HepG2 (cell line): ENCODE data around the gene PSMC3IP. TPM values are rescaled to one million over a fixed set of nuclear protein-coding genes. Genes with fewer than 3 reads are reported as not detected.
A peak's percentile ranks its signal among the peaks of the same experiment; 100 is the strongest.

ENCODE experiments used
- ARNTL ChIP-seq: sonication (generic); formaldehyde crosslinking; IDR thresholded peaks from 2 replicates; pipeline ENCODE4 v1.4.0; 2020; ENCODE audit warnings: mild to moderate bottlenecking, missing genetic modification reagents
- CEBPZ ChIP-seq: IDR thresholded peaks from 2 replicates; pipeline ENCODE4 v1.6.1; 2012; ENCODE audit warnings: low read length, improper control_type of control experiment
- DNMT1 ChIP-seq: sonication (generic); formaldehyde crosslinking; IDR thresholded peaks from 2 replicates; pipeline ENCODE4 v1.5.1; 2020; ENCODE audit warnings: mild to moderate bottlenecking, missing genetic modification reagents
- GFI1 ChIP-seq: sonication (generic); formaldehyde crosslinking; IDR thresholded peaks from 2 replicates; pipeline ENCODE4 v1.5.0; 2020; ENCODE audit warnings: missing genetic modification reagents, mild to moderate bottlenecking, borderline replicate concordance
- HMGXB4 ChIP-seq, 2 experiments: sonication (generic) in 1 of 2; formaldehyde crosslinking in 1 of 2; IDR thresholded peaks; 2 replicates each; pipeline versions ENCODE4 v1.4.0 to v1.6.1; 2018 to 2020; ENCODE audit warnings: missing genetic modification reagents in 2 of 2, borderline replicate concordance in 1 of 2, low read depth in 1 of 2, mild to moderate bottlenecking in 1 of 2, missing biosample characterization in 1 of 2
- IRX3 ChIP-seq: sonication (generic); formaldehyde crosslinking; IDR thresholded peaks from 2 replicates; pipeline ENCODE4 v1.8.1; 2023; ENCODE audit warnings: mild to moderate bottlenecking, low read depth, missing genetic modification reagents, borderline replicate concordance
- MAFK ChIP-seq, 2 experiments: IDR thresholded peaks in 1 of 2; conservative IDR thresholded peaks in 1 of 2; 2 replicates each; pipeline ENCODE4 v1.6.1; 2011; ENCODE audit warnings: improper control_type of control experiment in 2 of 2, low read length in 2 of 2
- MTA3 ChIP-seq: sonication (generic); formaldehyde crosslinking; IDR thresholded peaks from 2 replicates; pipeline ENCODE4 v1.4.0; 2020; ENCODE audit warnings: missing genetic modification reagents
- MXI1 ChIP-seq: IDR thresholded peaks from 3 replicates; pipeline ENCODE4 v1.6.1; 2012; ENCODE audit warnings: low read depth, low read length, inconsistent platforms, borderline replicate concordance
- POLR2G ChIP-seq: fragments of 200-400 bp; formaldehyde crosslinking; IDR thresholded peaks from 2 replicates; pipeline ENCODE4 v1.6.1; 2018; ENCODE audit warnings: mild to moderate bottlenecking, low read depth, low read length, moderate library complexity
- RARG ChIP-seq: sonication (generic); formaldehyde crosslinking; IDR thresholded peaks from 2 replicates; pipeline ENCODE4 v1.4.0; 2020; ENCODE audit warnings: low read depth, mild to moderate bottlenecking, missing genetic modification reagents
- SAP130 ChIP-seq: IDR thresholded peaks from 2 replicates; pipeline ENCODE4 v1.6.1; 2016; ENCODE audit warnings: low read depth
- SP4 ChIP-seq: sonication (generic); formaldehyde crosslinking; IDR thresholded peaks from 2 replicates; pipeline ENCODE4 v1.8.1; 2023; ENCODE audit warnings: mild to moderate bottlenecking, missing genetic modification reagents
- ZBTB10 ChIP-seq: sonication (generic); formaldehyde crosslinking; IDR thresholded peaks from 2 replicates; pipeline ENCODE4 v1.4.0; 2020; ENCODE audit warnings: missing genetic modification reagents, borderline replicate concordance
- ZBTB20 ChIP-seq: sonication (generic); formaldehyde crosslinking; IDR thresholded peaks from 2 replicates; pipeline ENCODE4 v1.8.1; 2023; ENCODE audit warnings: missing genetic modification reagents, low read depth, mild to moderate bottlenecking, borderline replicate concordance
- ZFP37 ChIP-seq: sonication (generic); formaldehyde crosslinking; IDR thresholded peaks from 2 replicates; pipeline ENCODE4 v1.4.0; 2020; ENCODE audit warnings: missing genetic modification reagents, borderline replicate concordance
- ZKSCAN5 ChIP-seq: sonication (generic); formaldehyde crosslinking; IDR thresholded peaks from 2 replicates; pipeline ENCODE4 v1.5.1; 2020; ENCODE audit warnings: mild to moderate bottlenecking, missing genetic modification reagents
- ZNF17 ChIP-seq: sonication (generic); formaldehyde crosslinking; IDR thresholded peaks from 2 replicates; pipeline ENCODE4 v1.5.0; 2020; ENCODE audit warnings: mild to moderate bottlenecking, missing genetic modification reagents
- ZNF329 ChIP-seq: sonication (generic); formaldehyde crosslinking; IDR thresholded peaks from 2 replicates; pipeline ENCODE4 v1.9.0; 2021; ENCODE audit warnings: low read depth, mild to moderate bottlenecking, missing genetic modification reagents
- ZNF331 ChIP-seq: sonication (generic); formaldehyde crosslinking; IDR thresholded peaks from 2 replicates; pipeline ENCODE4 v1.4.0; 2020; ENCODE audit warnings: missing genetic modification reagents
- ZNF788 ChIP-seq: sonication (generic); formaldehyde crosslinking; IDR thresholded peaks from 2 replicates; pipeline ENCODE4 v1.5.0; 2020; ENCODE audit warnings: mild to moderate bottlenecking, missing genetic modification reagents, borderline replicate concordance
- polyA plus RNA-seq, 8 experiments: library from polyadenylated mRNA; depleted of rRNA in 3 of 8; stranded (reverse) in 7 of 8; unstranded in 1 of 8; fragments of >200 nt; fragmentation: Illumina TruSeq in 4 of 8; extraction: Trizol in 4 of 8; gene quantifications; 2 replicates each; pipeline versions ENCODE4 v1.2.1 to v1.2.3, GENCODE V29; 2011 to 2016; ENCODE audit warnings: low read depth in 4 of 8, missing spikeins in 1 of 8, mixed read lengths in 1 of 8; ENCODE audit not compliant: insufficient read depth in 1 of 8
- total RNA-seq, 5 experiments: library from RNA; depleted of rRNA; stranded (reverse); fragments of >200 nt; fragmentation: Illumina TruSeq; extraction: Trizol; gene quantifications; 2 replicates each; pipeline ENCODE4 v1.2.3, GENCODE V29; 2016; ENCODE audit warnings: low read depth in 1 of 5

PSMC3IP gene
- total and polyA plus RNA-seq, 2 of the 13 experiments (the other 11 are each of a cell fraction or from before 2014, with no cell fraction given): 6.5 to 22.4 TPM

GRCh38 chr17:42531455-42532354, 45.8 kb downstream of the PSMC3IP start (continued):
- 0 out of 2 replicates have a peak, but pooled peaks have one; percentile 62 for TF ChIP-seq ZBTB10 (CRISPR knock-in tag)
- TF ChIP-seq ZNF331 (CRISPR knock-in tag): no peak; the same call in 1 of the 2 replicates
- peak; percentile 60; the same call in 1 of the 3 replicates for TF ChIP-seq MXI1
- TF ChIP-seq DNMT1 (CRISPR knock-in tag): no peak; the same call in 1 of the 2 replicates
- TF ChIP-seq POLR2G: peak; percentile 65; the same call in 1 of the 2 replicates
- TF ChIP-seq ZNF329 (CRISPR knock-in tag): 0 out of 2 replicates have a peak, but pooled peaks have one; percentile 22
- no peak for TF ChIP-seq CEBPZ
- peak; percentile 57 to 70; a peak in 3 of 4 replicates for TF ChIP-seq HMGXB4 (CRISPR knock-in tag; IDR thresholded peaks at IDR 0.05; ENCODE audit: borderline replicate concordance in 1 of 2, low read depth in 1 of 2)
- TF ChIP-seq ZKSCAN5 (CRISPR knock-in tag): no peak
- no peak for TF ChIP-seq MTA3 (CRISPR knock-in tag)
- TF ChIP-seq ARNTL (CRISPR knock-in tag): no peak
- peak; percentile 42; the same call in 1 of the 2 replicates for TF ChIP-seq ZNF788 (CRISPR knock-in tag)
- TF ChIP-seq GFI1 (CRISPR knock-in tag): no peak; the same call in 1 of the 2 replicates
- TF ChIP-seq ZBTB20: no peak
- no peak for TF ChIP-seq ZFP37 (CRISPR knock-in tag)
- TF ChIP-seq SAP130: peak; percentile 73
- no peak; the same call in 1 of the 2 replicates for TF ChIP-seq IRX3 (CRISPR knock-in tag)
- TF ChIP-seq RARG: no peak
- no peak for TF ChIP-seq ZNF17 (CRISPR knock-in tag)
- TF ChIP-seq MAFK (conservative IDR thresholded peaks at IDR 0.05 in 1 of 2, IDR thresholded peaks at IDR 0.05 in 1 of 2; ENCODE audit: low read length in 2 of 2): no peak
- TF ChIP-seq SP4 (CRISPR knock-in tag): 0 out of 2 replicates have a peak, but pooled peaks have one; percentile 5
